SK-N-SH treated with all-trans-retinoic acid at 6 μM for 48 hours (cell line): Measurements from ENCODE around the gene PPP6R2.

ENCODE experiments used
- ATAC-seq: fragments of 200-7000 bp; cut with Tn5 transposase; 3 replicates; pipeline ENCODE4 v1.9.1; 2020; ENCODE audit warnings: mild to moderate bottlenecking, moderate library complexity
- ARNTL ChIP-seq: fragments of 450-650 bp; formaldehyde crosslinking; IDR thresholded peaks from 2 replicates; pipeline ENCODE4 v1.5.0; 2020; ENCODE audit warnings: low read depth, mild to moderate bottlenecking, moderate library complexity, borderline replicate concordance
- BACH2 ChIP-seq: fragments of 250-450 bp; sonication (Bioruptor Pico); IDR thresholded peaks from 2 replicates; pipeline ENCODE4 v1.9.0; 2021; ENCODE audit warnings: mild to moderate bottlenecking, borderline replicate concordance
- CREB5 ChIP-seq: fragments of 250-450 bp; sonication (Bioruptor Pico); IDR thresholded peaks from 2 replicates; pipeline ENCODE4 v1.5.1; 2020; ENCODE audit warnings: low read depth, mild to moderate bottlenecking, moderate library complexity
- CSDC2 ChIP-seq: fragments of 250-450 bp; sonication (Bioruptor Pico); IDR thresholded peaks from 2 replicates; pipeline ENCODE4 v1.5.0; 2020; ENCODE audit warnings: mild to moderate bottlenecking, moderate library complexity
- ESRRG ChIP-seq: fragments of 250-450 bp; sonication (Bioruptor Pico); IDR thresholded peaks from 2 replicates; pipeline ENCODE4 v1.6.1; 2021; ENCODE audit warnings: mild to moderate bottlenecking
- GLIS3 ChIP-seq: fragments of 250-450 bp; sonication (Bioruptor Pico); IDR thresholded peaks from 2 replicates; pipeline ENCODE4 v1.5.0; 2020; ENCODE audit warnings: mild to moderate bottlenecking, moderate library complexity
- ISL1 ChIP-seq: fragments of 250-450 bp; sonication (Bioruptor Pico); IDR thresholded peaks from 2 replicates; pipeline ENCODE4 v2.1.2; 2022; ENCODE audit warnings: mild to moderate bottlenecking, moderate library complexity
- OSR1 ChIP-seq: fragments of 250-450 bp; sonication (Bioruptor Pico); IDR thresholded peaks from 2 replicates; pipeline ENCODE4 v1.8.0; 2022; ENCODE audit warnings: moderate library complexity, mild to moderate bottlenecking, inconsistent platforms
- PPARA ChIP-seq: fragments of 250-450 bp; sonication (Bioruptor Pico); IDR thresholded peaks from 2 replicates; pipeline ENCODE4 v1.5.0; 2020; ENCODE audit warnings: mild to moderate bottlenecking, borderline replicate concordance
- RARB ChIP-seq: fragments of 250-450 bp; sonication (Bioruptor Pico); IDR thresholded peaks from 2 replicates; pipeline ENCODE4 v1.8.0; 2021; ENCODE audit warnings: mild to moderate bottlenecking, moderate library complexity
- SNAI2 ChIP-seq: fragments of 250-450 bp; sonication (Bioruptor Pico); IDR thresholded peaks from 2 replicates; pipeline ENCODE4 v1.5.0; 2020; ENCODE audit warnings: mild to moderate bottlenecking, moderate library complexity
- TCF4 ChIP-seq: fragments of 250-450 bp; sonication (Bioruptor Pico); IDR thresholded peaks from 2 replicates; pipeline ENCODE4 v1.8.0; 2021; ENCODE audit warnings: mild to moderate bottlenecking, moderate library complexity, borderline replicate concordance
- TOX ChIP-seq: fragments of 250-450 bp; sonication (Bioruptor Pico); IDR thresholded peaks from 2 replicates; pipeline ENCODE4 v1.8.0; 2021; ENCODE audit warnings: mild to moderate bottlenecking, moderate library complexity, borderline replicate concordance
- ZC3H10 ChIP-seq: fragments of 250-450 bp; sonication (Bioruptor Pico); IDR thresholded peaks from 2 replicates; pipeline ENCODE4 v1.5.1; 2021; ENCODE audit warnings: mild to moderate bottlenecking, moderate library complexity
- ZFP3 ChIP-seq: fragments of 250-450 bp; sonication (Bioruptor Pico); IDR thresholded peaks from 2 replicates; pipeline ENCODE4 v1.5.0; 2020; ENCODE audit warnings: mild to moderate bottlenecking, moderate library complexity
- ZFP30 ChIP-seq: fragments of 450-650 bp; formaldehyde crosslinking; IDR thresholded peaks from 2 replicates; pipeline ENCODE4 v1.5.0; 2022; ENCODE audit warnings: mild to moderate bottlenecking, moderate library complexity
- ZNF565 ChIP-seq: fragments of 450-650 bp; formaldehyde crosslinking; conservative IDR thresholded peaks from 2 replicates; pipeline ENCODE4 v1.5.0; 2020; ENCODE audit warnings: low read depth, mild to moderate bottlenecking, moderate library complexity
- ZNF8 ChIP-seq: fragments of 450-650 bp; formaldehyde crosslinking; IDR thresholded peaks from 2 replicates; pipeline ENCODE4 v1.5.0; 2020; ENCODE audit warnings: mild to moderate bottlenecking, moderate library complexity
- TF ChIP-seq, protein P1 (sequence below): fragments of 250-450 bp; sonication (Bioruptor Pico); IDR thresholded peaks from 2 replicates; pipeline ENCODE4 v1.5.1; 2021; ENCODE audit warnings: mild to moderate bottlenecking, moderate library complexity
- TF ChIP-seq, protein P2 (sequence below): fragments of 250-450 bp; sonication (Bioruptor Pico); IDR thresholded peaks from 2 replicates; pipeline ENCODE4 v1.8.0; 2020; ENCODE audit warnings: mild to moderate bottlenecking, moderate library complexity, borderline replicate concordance
- TF ChIP-seq, protein P3 (sequence below): fragments of 250-450 bp; sonication (Bioruptor Pico); IDR thresholded peaks from 2 replicates; pipeline ENCODE4 v1.5.0; 2020; ENCODE audit warnings: mild to moderate bottlenecking, moderate library complexity
- TF ChIP-seq, protein P4 (sequence below): fragments of 250-450 bp; sonication (Bioruptor Pico); IDR thresholded peaks from 2 replicates; pipeline ENCODE4 v1.8.0; 2021; ENCODE audit warnings: low read depth, mild to moderate bottlenecking, moderate library complexity, borderline replicate concordance

The PPP6R2 gene

GRCh38 chr22:50314081-50314454 is 29.1 kb upstream of the PPP6R2 start:
- no peak for TF ChIP-seq PPARA (CRISPR knock-in tag)
- TF ChIP-seq, protein P1, sequence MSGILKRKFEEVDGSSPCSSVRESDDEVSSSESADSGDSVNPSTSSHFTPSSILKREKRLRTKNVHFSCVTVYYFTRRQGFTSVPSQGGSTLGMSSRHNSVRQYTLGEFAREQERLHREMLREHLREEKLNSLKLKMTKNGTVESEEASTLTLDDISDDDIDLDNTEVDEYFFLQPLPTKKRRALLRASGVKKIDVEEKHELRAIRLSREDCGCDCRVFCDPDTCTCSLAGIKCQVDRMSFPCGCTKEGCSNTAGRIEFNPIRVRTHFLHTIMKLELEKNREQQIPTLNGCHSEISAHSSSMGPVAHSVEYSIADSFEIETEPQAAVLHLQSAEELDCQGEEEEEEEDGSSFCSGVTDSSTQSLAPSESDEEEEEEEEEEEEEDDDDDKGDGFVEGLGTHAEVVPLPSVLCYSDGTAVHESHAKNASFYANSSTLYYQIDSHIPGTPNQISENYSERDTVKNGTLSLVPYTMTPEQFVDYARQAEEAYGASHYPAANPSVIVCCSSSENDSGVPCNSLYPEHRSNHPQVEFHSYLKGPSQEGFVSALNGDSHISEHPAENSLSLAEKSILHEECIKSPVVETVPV (CRISPR knock-in tag) = no peak
- TF ChIP-seq ISL1 (CRISPR knock-in tag) = no peak
- TF ChIP-seq, protein P2, sequence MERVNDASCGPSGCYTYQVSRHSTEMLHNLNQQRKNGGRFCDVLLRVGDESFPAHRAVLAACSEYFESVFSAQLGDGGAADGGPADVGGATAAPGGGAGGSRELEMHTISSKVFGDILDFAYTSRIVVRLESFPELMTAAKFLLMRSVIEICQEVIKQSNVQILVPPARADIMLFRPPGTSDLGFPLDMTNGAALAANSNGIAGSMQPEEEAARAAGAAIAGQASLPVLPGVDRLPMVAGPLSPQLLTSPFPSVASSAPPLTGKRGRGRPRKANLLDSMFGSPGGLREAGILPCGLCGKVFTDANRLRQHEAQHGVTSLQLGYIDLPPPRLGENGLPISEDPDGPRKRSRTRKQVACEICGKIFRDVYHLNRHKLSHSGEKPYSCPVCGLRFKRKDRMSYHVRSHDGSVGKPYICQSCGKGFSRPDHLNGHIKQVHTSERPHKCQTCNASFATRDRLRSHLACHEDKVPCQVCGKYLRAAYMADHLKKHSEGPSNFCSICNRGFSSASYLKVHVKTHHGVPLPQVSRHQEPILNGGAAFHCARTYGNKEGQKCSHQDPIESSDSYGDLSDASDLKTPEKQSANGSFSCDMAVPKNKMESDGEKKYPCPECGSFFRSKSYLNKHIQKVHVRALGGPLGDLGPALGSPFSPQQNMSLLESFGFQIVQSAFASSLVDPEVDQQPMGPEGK (CRISPR knock-in tag) = no peak
- TF ChIP-seq ESRRG (CRISPR knock-in tag) = no peak
- no peak for TF ChIP-seq TOX
- TF ChIP-seq, protein P3, sequence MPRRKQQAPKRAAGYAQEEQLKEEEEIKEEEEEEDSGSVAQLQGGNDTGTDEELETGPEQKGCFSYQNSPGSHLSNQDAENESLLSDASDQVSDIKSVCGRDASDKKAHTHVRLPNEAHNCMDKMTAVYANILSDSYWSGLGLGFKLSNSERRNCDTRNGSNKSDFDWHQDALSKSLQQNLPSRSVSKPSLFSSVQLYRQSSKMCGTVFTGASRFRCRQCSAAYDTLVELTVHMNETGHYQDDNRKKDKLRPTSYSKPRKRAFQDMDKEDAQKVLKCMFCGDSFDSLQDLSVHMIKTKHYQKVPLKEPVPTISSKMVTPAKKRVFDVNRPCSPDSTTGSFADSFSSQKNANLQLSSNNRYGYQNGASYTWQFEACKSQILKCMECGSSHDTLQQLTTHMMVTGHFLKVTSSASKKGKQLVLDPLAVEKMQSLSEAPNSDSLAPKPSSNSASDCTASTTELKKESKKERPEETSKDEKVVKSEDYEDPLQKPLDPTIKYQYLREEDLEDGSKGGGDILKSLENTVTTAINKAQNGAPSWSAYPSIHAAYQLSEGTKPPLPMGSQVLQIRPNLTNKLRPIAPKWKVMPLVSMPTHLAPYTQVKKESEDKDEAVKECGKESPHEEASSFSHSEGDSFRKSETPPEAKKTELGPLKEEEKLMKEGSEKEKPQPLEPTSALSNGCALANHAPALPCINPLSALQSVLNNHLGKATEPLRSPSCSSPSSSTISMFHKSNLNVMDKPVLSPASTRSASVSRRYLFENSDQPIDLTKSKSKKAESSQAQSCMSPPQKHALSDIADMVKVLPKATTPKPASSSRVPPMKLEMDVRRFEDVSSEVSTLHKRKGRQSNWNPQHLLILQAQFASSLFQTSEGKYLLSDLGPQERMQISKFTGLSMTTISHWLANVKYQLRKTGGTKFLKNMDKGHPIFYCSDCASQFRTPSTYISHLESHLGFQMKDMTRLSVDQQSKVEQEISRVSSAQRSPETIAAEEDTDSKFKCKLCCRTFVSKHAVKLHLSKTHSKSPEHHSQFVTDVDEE (CRISPR knock-in tag) = no peak
- TF ChIP-seq ZNF565 (CRISPR knock-in tag) = no peak
- TF ChIP-seq ZFP30 (CRISPR knock-in tag) = no peak
- TF ChIP-seq GLIS3 = no peak
- TF ChIP-seq RARB (CRISPR knock-in tag) = no peak
- TF ChIP-seq, protein P4, sequence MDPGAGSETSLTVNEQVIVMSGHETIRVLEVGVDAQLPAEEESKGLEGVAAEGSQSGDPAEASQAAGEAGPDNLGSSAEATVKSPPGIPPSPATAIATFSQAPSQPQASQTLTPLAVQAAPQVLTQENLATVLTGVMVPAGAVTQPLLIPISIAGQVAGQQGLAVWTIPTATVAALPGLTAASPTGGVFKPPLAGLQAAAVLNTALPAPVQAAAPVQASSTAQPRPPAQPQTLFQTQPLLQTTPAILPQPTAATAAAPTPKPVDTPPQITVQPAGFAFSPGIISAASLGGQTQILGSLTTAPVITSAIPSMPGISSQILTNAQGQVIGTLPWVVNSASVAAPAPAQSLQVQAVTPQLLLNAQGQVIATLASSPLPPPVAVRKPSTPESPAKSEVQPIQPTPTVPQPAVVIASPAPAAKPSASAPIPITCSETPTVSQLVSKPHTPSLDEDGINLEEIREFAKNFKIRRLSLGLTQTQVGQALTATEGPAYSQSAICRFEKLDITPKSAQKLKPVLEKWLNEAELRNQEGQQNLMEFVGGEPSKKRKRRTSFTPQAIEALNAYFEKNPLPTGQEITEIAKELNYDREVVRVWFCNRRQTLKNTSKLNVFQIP (CRISPR knock-in tag) = no peak
- no peak for TF ChIP-seq BACH2 (CRISPR knock-in tag)
- no peak for TF ChIP-seq ZFP3 (CRISPR knock-in tag)
- TF ChIP-seq OSR1 (CRISPR knock-in tag) = no peak
- no peak for TF ChIP-seq ZNF8 (CRISPR knock-in tag)
- TF ChIP-seq, all 23 proteins: peak for 0

DNA sequence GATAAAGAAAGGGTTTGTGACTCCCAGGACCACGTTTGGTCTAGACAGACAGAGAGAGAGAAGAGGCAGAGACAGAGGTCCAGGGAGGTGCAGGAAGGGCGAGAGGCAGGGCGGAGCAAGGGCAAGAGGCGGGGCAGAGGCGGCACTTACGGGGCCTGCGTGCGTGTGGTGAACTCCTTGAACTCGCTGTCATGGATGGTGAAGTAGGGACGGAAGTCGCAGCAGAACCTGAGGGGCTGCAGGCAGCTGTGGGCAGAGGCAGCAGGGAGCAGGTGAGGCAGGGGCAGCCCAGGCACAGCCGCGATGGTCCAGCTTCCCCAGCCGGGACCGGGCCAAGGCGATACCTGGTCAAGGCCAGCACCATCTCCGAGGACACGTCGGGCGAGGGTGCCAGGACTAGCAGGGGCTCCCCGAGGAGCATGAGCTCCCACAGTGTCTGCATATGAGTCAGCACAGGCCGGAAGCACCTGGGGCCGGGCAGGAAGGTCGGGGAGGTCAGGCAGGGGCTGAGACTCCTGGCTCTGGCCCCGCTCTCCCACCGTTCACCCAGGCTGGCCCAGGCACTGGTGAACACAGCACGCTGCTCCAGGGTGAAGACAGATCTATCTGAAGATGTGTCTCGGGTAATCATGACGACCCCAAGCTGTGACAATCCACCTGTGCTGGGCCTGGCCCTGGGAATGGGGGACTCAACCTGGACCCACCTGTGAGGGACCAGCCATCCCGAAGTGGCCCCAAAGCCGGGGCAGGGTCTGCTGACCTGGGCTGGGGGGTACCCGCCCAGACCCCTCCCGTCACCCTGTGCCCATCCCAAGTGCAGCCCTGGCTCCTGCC is 28.5 kb upstream of the PPP6R2 start:
- TF ChIP-seq ZNF8 (CRISPR knock-in tag) (no peak), OSR1 (CRISPR knock-in tag) (no peak), TCF4 (CRISPR knock-in tag) (no peak), ZC3H10 (no peak), GLIS3 (no peak), ISL1 (CRISPR knock-in tag) (no peak), ARNTL (CRISPR knock-in tag) (no peak), CREB5 (no peak), CSDC2 (CRISPR knock-in tag) (no peak), ESRRG (CRISPR knock-in tag) (no peak), PPARA (CRISPR knock-in tag) (no peak), BACH2 (CRISPR knock-in tag) (no peak), ZFP30 (CRISPR knock-in tag) (no peak), SNAI2 (CRISPR knock-in tag) (no peak)
- TF ChIP-seq, protein P3 (CRISPR knock-in tag) = no peak
- TF ChIP-seq, protein P1 (CRISPR knock-in tag) = no peak
- ATAC-seq = no peak

More at GRCh38 chr22:50314081-50314454, 29.1 kb upstream of the PPP6R2 start:
- ATAC-seq = no peak
